Fibroblast of lung (primary cell): ENCODE results near the gene RBM23.

Source experiments
- EZH2 ChIP-seq: IDR thresholded peaks from 2 replicates; pipeline ENCODE4 v1.5.1; 2012; ENCODE audit warnings: low read length, control low read depth, mild to moderate bottlenecking; ENCODE audit errors: missing control alignments
- TF ChIP-seq, protein P1 (sequence below), 2 donors: IDR thresholded peaks in 1 of 2; conservative IDR thresholded peaks in 1 of 2; 1 replicate in 1 of 2; 2 replicates in 1 of 2; pipeline ENCODE4 v1.5.1; 2011 to 2012; ENCODE audit warnings: low read length in 2 of 2, control low read depth in 1 of 2, inconsistent platforms in 1 of 2, low read depth in 1 of 2, mild to moderate bottlenecking in 1 of 2

- TF ChIP-seq, protein P1, sequence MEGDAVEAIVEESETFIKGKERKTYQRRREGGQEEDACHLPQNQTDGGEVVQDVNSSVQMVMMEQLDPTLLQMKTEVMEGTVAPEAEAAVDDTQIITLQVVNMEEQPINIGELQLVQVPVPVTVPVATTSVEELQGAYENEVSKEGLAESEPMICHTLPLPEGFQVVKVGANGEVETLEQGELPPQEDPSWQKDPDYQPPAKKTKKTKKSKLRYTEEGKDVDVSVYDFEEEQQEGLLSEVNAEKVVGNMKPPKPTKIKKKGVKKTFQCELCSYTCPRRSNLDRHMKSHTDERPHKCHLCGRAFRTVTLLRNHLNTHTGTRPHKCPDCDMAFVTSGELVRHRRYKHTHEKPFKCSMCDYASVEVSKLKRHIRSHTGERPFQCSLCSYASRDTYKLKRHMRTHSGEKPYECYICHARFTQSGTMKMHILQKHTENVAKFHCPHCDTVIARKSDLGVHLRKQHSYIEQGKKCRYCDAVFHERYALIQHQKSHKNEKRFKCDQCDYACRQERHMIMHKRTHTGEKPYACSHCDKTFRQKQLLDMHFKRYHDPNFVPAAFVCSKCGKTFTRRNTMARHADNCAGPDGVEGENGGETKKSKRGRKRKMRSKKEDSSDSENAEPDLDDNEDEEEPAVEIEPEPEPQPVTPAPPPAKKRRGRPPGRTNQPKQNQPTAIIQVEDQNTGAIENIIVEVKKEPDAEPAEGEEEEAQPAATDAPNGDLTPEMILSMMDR (conservative IDR thresholded peaks at IDR 0.05 in 1 of 2, IDR thresholded peaks at IDR 0.05 in 1 of 2; ENCODE audit: low read depth in 1 of 2, low read length in 2 of 2), result no peak
- no peak for TF ChIP-seq EZH2
These were observed 62.5 kb downstream of the RBM23 start for GRCh38 chr14:22856428-22856827.
